ENCODE results near the gene ABHD17A.
"Not testable (repeated sequence)": the region's sequence is repeated elsewhere in the genome, so short reads cannot be mapped to it uniquely, and the experiment has no call there.

The ABHD17A gene

GRCh38 chr19:1879982-1880381 lies 5.3 kb downstream of the ABHD17A start:
- DNase-seq = not testable (repeated sequence)

- not testable (repeated sequence) for DNase-seq
These were observed 6.7 kb downstream of the ABHD17A start for GRCh38 chr19:1878583-1878982.

GRCh38 chr19:1877280-1877660 lies 8.0 kb downstream of the ABHD17A start:
- DNase-seq = not testable (repeated sequence)

GRCh38 chr19:1876496-1877279 lies 8.6 kb downstream of the ABHD17A start:
- DNase-seq = not testable (repeated sequence)

GRCh38 chr19:1875646-1876495 lies 9.4 kb downstream of the ABHD17A start:
- peak; percentile 64 for DNase-seq

GRCh38 chr19:1875265-1875645 lies 10.0 kb downstream of the ABHD17A start:
- not testable (repeated sequence) for DNase-seq

- no peak for DNase-seq
These were observed 10.6 kb downstream of the ABHD17A start for GRCh38 chr19:1874554-1875185.

GRCh38 chr19:1873524-1874473 lies 11.5 kb downstream of the ABHD17A start:
- DNase-seq = no peak

- no peak for DNase-seq
These were observed 12.3 kb downstream of the ABHD17A start for GRCh38 chr19:1872807-1873523.

GRCh38 chr19:1871630-1872029 lies 13.7 kb downstream of the ABHD17A start:
- DNase-seq = no peak

GRCh38 chr19:1871140-1871597 lies 14.1 kb downstream of the ABHD17A start:
- DNase-seq = no peak

- DNase-seq = no peak
These were observed 16.3 kb downstream of the ABHD17A start for GRCh38 chr19:1868971-1869370.

GRCh38 chr19:1867349-1867724 lies 18.0 kb downstream of the ABHD17A start:
- no peak for DNase-seq

- DNase-seq = no peak
These were observed 18.5 kb downstream of the ABHD17A start for GRCh38 chr19:1866693-1867348.

GRCh38 chr19:1865172-1866010 lies 19.9 kb downstream of the ABHD17A start:
- no peak for DNase-seq

GRCh38 chr19:1864480-1865171 lies 20.7 kb downstream of the ABHD17A start:
- DNase-seq = no peak

GRCh38 chr19:1863638-1864479 lies 21.4 kb downstream of the ABHD17A start:
- peak; percentile 90 for DNase-seq

GRCh38 chr19:1863328-1863637 lies 22.0 kb downstream of the ABHD17A start, which contains the start of gene KLF16:
Gene KLF16 (minus strand): TSS chr19:1863579. CDS start chr19:1863497, 82 bp downstream.
- DNase-seq = no peak

Measured in amniotic stem cell (primary cell).